Measurements from ENCODE around the gene SVOPL. TPM values are rescaled to one million over a fixed set of nuclear protein-coding genes. Genes with fewer than 3 reads are reported as not detected.
A peak's percentile ranks its signal among the peaks of the same experiment; 100 is the strongest.

SVOPL gene
- total and polyA plus RNA-seq, 9 of the 15 experiments (the other 6 are each of a cell fraction or from before 2014, with no cell fraction given): 0.13 to 0.42 (median 0.20) TPM; not detected in 6

- H3K36me3 ChIP-seq (ENCODE audit: control insufficient read depth, insufficient read depth, low read length): no peaks in the 10 kb centered on the region
- no peaks in the 10 kb centered on the region for H3K9me3 ChIP-seq (replicated peaks; ENCODE audit: control insufficient read depth, insufficient read depth, low read depth, low read length)
- peaks cover 17 to 45% of the 10 kb centered on the region in 2 experiments; a peak in 4 of 5 replicates for H3K27me3 ChIP-seq (ENCODE audit: control insufficient read depth in 2 of 2, insufficient read depth in 2 of 2, low read length in 2 of 2)
- no peaks in the 10 kb centered on the region for H4K20me1 ChIP-seq (replicated peaks; ENCODE audit: control insufficient read depth, insufficient read depth, low read length)
- intact Hi-C loops (cut with micrococcal nuclease) (no loop called here), in situ Hi-C loops (cut with MboI) (no loop called here)
- peak overlapping the region; percentile 34; the same call in 1 of the 2 replicates for H2AFZ ChIP-seq (ENCODE audit: low read depth, low read length)
- no peaks in the 10 kb centered on the region for H3K79me2 ChIP-seq (ENCODE audit: control insufficient read depth, insufficient read depth, low read length)
- no TSS peak for BruUV-seq (replicated peaks)
- peak overlapping the region; percentile 24 for H3K4me2 ChIP-seq (ENCODE audit: insufficient read depth, low read length)
- ATAC-seq: peak; percentile 26; the same call in 1 of the 3 replicates
- ChIA-PET CTCF (ENCODE audit: low intra/inter-chr PET ratio) (no interaction called here), POLR2A (interaction anchor here (0.6 to 1.6 kb wide), 4 partner anchors 10 to 32 kb away, joined by 3 to 6 read pairs (median 4); no protein-coding TSS in a partner anchor)
- peak; percentile 79 for TF ChIP-seq TCF3 (CRISPR knock-in tag; IDR thresholded peaks at IDR 0.05)
- peak; percentile 19; the same call in 1 of the 2 replicates for TF ChIP-seq NCOR1 (IDR thresholded peaks at IDR 0.05)
- TF ChIP-seq MTA2 (IDR thresholded peaks at IDR 0.05; ENCODE audit: low read depth): peak; percentile 29; the same call in 1 of the 2 replicates
- peak; percentile 25; the same call in 1 of the 2 replicates for TF ChIP-seq STAT5A (IDR thresholded peaks at IDR 0.05; ENCODE audit: borderline replicate concordance, low read length)
- TF ChIP-seq TAL1 (IDR thresholded peaks at IDR 0.05): peak; percentile 65
- no peak for TF ChIP-seq HOMEZ (CRISPR knock-in tag; IDR thresholded peaks at IDR 0.05)
- peak; percentile 20 for TF ChIP-seq CCNT2 (IDR thresholded peaks at IDR 0.05; ENCODE audit: borderline replicate concordance, extremely low read depth, insufficient read length, low read depth, low read length)
- TF ChIP-seq GABPA (tag; conservative IDR thresholded peaks at IDR 0.05; ENCODE audit: low read depth): no peak
- no peak for TF ChIP-seq HDAC6 (IDR thresholded peaks at IDR 0.05; ENCODE audit: low read depth, low read length)
- TF ChIP-seq TEAD4 (IDR thresholded peaks at IDR 0.05; ENCODE audit: low read length): 0 out of 2 replicates have a peak, but pooled peaks have one; percentile 23
- no peak for TF ChIP-seq TEAD4 (CRISPR knock-in tag; IDR thresholded peaks at IDR 0.05; ENCODE audit: borderline replicate concordance)
- TF ChIP-seq ARID1B (IDR thresholded peaks at IDR 0.05): peak; percentile 78
- TF ChIP-seq CBFA2T3 (IDR thresholded peaks at IDR 0.05): peak; percentile 80
- 0 out of 2 replicates have a peak, but pooled peaks have one; percentile 11 for TF ChIP-seq CTBP1 (IDR thresholded peaks at IDR 0.05; ENCODE audit: borderline replicate concordance)
- peak; percentile 45 for TF ChIP-seq EGR1 (conservative IDR thresholded peaks at IDR 0.05)
- no peak for TF ChIP-seq FOXM1 (IDR thresholded peaks at IDR 0.05; ENCODE audit: low read depth)
- TF ChIP-seq FOXM1 (CRISPR knock-in tag; IDR thresholded peaks at IDR 0.05; ENCODE audit: low read depth): no peak
- TF ChIP-seq SOX6 (IDR thresholded peaks at IDR 0.05): 0 out of 2 replicates have a peak, but pooled peaks have one; percentile 16
- TF ChIP-seq CBFA2T2 (conservative IDR thresholded peaks at IDR 0.05): peak; percentile 65
- TF ChIP-seq ARID3A (IDR thresholded peaks at IDR 0.05; ENCODE audit: borderline replicate concordance, low read depth, low read length): 0 out of 2 replicates have a peak, but pooled peaks have one; percentile 35
- no peak for TF ChIP-seq RBM14 (IDR thresholded peaks at IDR 0.05; ENCODE audit: borderline replicate concordance, insufficient read depth, low read depth, low read length)
- H3K4me3 ChIP-seq: no peak overlapping the region
- H3K9ac ChIP-seq (ENCODE audit: insufficient read depth in 1 of 2, low read depth in 2 of 2, low read length in 2 of 2): no peak overlapping the region
- no peaks in the 10 kb centered on the region for H3K9me1 ChIP-seq (ENCODE audit: control insufficient read depth, insufficient read depth, low read length)
- WGBS (ENCODE audit: insufficient coverage, low coverage, missing lambda C conversion rate): 1% methylated on average over 8 of the region's 8 CpGs
- no peak overlapping the region for H3K27ac ChIP-seq (ENCODE audit: extremely low read depth, low read depth, low read length)
- peak; percentile 63 for FAIRE-seq
- peak in 1 of 4 experiments; percentile 34 for DNase-seq (ENCODE audit: extremely low read depth in 1 of 4, low spot score in 3 of 4)
- peaks cover 0 to 9% of the 10 kb centered on the region in 2 experiments; a peak in 3 of 5 replicates for H3K4me1 ChIP-seq (replicated peaks in 1 of 2; ENCODE audit: control insufficient read depth in 2 of 2, insufficient read depth in 2 of 2, low read length in 2 of 2)
These were observed 71.0 kb downstream of the SVOPL start for GRCh38 chr7:138630059-138630610.

Measured in K562 (cell line).